Measurements from ENCODE around the gene COL3A1. TPM values are rescaled to one million over a fixed set of nuclear protein-coding genes. Genes with fewer than 3 reads are reported as not detected.

Gene COL3A1
- total RNA-seq, 2 donors from 2014 or later: 25.5 to 121 TPM

DNA sequence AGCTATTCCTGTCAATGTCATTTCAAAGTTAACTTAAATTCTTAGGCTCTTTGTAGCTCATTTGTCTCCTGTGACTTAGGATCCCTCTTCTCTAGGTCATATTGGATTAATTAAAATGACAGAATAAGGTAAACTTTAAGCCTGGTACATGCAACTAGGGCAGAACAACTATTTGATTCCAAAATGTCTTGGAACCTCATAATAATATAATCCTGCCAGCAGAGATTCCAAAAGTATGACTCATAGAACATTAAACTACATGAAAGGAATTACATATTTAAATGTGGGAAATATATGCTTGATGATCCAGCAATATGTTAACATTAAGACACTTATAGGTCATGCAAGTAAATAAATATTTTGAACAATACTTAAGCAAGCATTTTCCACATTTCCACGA lies 63.3 kb downstream of the COL3A1 start:
- H3K9me3 ChIP-seq: no peaks in the 10 kb centered on the region
- TF ChIP-seq POLR2AphosphoS5 (IDR thresholded peaks at IDR 0.05) (no peak), POLR2A (IDR thresholded peaks at IDR 0.05) (no peak)
- TF ChIP-seq, protein P1, sequence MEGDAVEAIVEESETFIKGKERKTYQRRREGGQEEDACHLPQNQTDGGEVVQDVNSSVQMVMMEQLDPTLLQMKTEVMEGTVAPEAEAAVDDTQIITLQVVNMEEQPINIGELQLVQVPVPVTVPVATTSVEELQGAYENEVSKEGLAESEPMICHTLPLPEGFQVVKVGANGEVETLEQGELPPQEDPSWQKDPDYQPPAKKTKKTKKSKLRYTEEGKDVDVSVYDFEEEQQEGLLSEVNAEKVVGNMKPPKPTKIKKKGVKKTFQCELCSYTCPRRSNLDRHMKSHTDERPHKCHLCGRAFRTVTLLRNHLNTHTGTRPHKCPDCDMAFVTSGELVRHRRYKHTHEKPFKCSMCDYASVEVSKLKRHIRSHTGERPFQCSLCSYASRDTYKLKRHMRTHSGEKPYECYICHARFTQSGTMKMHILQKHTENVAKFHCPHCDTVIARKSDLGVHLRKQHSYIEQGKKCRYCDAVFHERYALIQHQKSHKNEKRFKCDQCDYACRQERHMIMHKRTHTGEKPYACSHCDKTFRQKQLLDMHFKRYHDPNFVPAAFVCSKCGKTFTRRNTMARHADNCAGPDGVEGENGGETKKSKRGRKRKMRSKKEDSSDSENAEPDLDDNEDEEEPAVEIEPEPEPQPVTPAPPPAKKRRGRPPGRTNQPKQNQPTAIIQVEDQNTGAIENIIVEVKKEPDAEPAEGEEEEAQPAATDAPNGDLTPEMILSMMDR (IDR thresholded peaks at IDR 0.05): no peak
- H3K27me3 ChIP-seq (replicated peaks; ENCODE audit: insufficient read depth): no peaks in the 10 kb centered on the region
- H3K36me3 ChIP-seq: no peaks in the 10 kb centered on the region
- DNase-seq (ENCODE audit: low spot score): no peak
- no peak overlapping the region for H3K4me3 ChIP-seq
- intact Hi-C loops (cut with DNase I): no loop called here
- H3K4me1 ChIP-seq (replicated peaks): no peaks in the 10 kb centered on the region
- H3K27ac ChIP-seq: no peak overlapping the region
- WGBS: 95% methylated on average over 1 of the region's 1 CpG

DNA sequence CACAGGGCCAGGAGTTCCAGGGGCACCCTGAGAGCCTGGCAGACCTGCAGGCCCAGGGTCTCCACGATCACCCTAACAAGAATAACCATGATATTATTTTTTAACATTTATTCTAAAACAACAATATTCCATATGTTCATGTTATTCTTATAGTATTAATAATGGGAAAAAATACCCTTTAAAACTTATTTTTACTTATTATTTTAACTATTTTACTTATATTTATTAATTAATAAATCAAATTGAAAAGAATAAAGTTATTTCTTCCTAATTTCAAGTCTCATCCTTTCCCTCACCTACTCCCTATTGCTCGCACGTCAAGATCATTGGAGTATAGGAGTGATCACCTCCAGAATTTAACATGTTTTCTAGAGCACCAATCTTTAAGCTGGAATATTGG lies 71.7 kb downstream of the COL3A1 start:
- DNase-seq (ENCODE audit: low spot score): no peak
- WGBS: 94% methylated on average over 3 of the region's 3 CpGs
- H3K9me3 ChIP-seq: no peaks in the 10 kb centered on the region
- H3K27ac ChIP-seq: no peak overlapping the region
- H3K4me1 ChIP-seq (replicated peaks): no peaks in the 10 kb centered on the region
- no peak for TF ChIP-seq POLR2A (IDR thresholded peaks at IDR 0.05)
- intact Hi-C loops (cut with DNase I): no loop called here
- H3K4me3 ChIP-seq: no peak overlapping the region
- no peaks in the 10 kb centered on the region for H3K27me3 ChIP-seq (replicated peaks; ENCODE audit: insufficient read depth)
- H3K36me3 ChIP-seq: no peaks in the 10 kb centered on the region

DNA sequence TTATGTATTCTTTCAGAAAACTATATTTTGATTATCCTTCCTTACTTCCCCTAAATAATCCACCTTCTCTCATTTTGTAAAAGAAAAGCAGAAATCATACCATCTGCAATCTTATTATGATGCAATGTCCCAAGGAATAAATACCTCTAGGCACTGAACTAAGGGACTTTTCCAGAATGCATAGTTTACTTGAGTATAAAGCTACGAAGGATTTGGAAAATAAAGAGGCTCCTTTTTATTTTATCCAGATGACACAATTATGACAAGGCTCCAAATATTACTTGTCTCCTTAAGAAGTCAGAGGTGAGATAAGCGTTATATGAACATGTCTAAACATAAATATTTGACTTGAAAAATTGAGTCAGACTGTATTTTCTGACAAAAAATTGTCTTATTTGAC lies 72.1 kb downstream of the COL3A1 start:
- intact Hi-C loops (cut with DNase I): no loop called here
- Histone ChIP-seq H3K27ac (no peak overlapping the region), H3K4me1 (replicated peaks) (no peaks in the 10 kb centered on the region), H3K9me3 (no peaks in the 10 kb centered on the region), H3K4me3 (no peak overlapping the region), H3K36me3 (no peaks in the 10 kb centered on the region), H3K27me3 (replicated peaks; ENCODE audit: insufficient read depth) (no peaks in the 10 kb centered on the region)
- no peak for DNase-seq (ENCODE audit: low spot score)
- WGBS: 86% methylated on average over 2 of the region's 2 CpGs
- TF ChIP-seq, protein P1 (IDR thresholded peaks at IDR 0.05): no peak
- TF ChIP-seq POLR2A (IDR thresholded peaks at IDR 0.05) (no peak), POLR2AphosphoS5 (IDR thresholded peaks at IDR 0.05) (no peak)

DNA sequence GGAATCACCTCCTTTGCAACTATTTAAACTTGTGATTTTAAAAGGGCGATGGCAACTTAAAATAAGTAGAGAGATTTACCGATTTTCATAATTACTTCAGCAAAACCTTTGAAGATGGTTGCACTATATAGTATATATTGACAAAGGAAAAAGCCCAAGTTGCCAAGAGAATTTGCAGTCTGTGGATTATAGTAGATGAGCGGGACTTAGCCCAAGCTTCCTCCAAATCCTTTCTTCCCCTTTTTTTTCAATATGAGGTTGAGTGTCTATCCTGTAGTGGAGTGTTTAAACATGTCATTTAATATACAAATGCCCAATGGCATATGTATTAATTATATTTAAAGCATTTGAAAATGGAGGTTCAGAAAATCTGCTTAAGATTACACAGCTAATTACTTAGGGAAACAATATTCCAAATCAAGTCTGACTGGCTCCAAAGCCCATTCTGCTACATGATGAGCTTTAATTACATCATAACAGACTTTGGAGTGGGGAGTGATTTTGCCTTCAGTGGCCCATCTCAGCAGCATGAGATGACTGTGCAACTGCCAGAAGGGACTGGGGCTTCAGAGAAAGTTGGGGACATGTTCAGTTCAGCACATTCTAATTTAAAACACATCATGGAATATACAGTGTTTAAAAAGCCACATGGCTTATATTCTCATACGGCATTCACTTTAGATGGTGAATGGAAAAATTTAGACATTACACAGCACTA lies 73.2 kb downstream of the COL3A1 start:
- intact Hi-C loops (cut with DNase I): no loop called here
- Histone ChIP-seq H3K4me1 (replicated peaks) (no peaks in the 10 kb centered on the region), H3K36me3 (no peaks in the 10 kb centered on the region), H3K4me3 (no peak overlapping the region), H3K9me3 (no peaks in the 10 kb centered on the region), H3K27me3 (replicated peaks; ENCODE audit: insufficient read depth) (no peaks in the 10 kb centered on the region), H3K27ac (no peak overlapping the region)
- 97% methylated on average over 4 of the region's 4 CpGs for WGBS
- TF ChIP-seq POLR2AphosphoS5 (IDR thresholded peaks at IDR 0.05): no peak
- TF ChIP-seq, protein P1 (IDR thresholded peaks at IDR 0.05): no peak
- no peak for TF ChIP-seq POLR2A (IDR thresholded peaks at IDR 0.05)
- DNase-seq (ENCODE audit: low spot score): no peak

DNA sequence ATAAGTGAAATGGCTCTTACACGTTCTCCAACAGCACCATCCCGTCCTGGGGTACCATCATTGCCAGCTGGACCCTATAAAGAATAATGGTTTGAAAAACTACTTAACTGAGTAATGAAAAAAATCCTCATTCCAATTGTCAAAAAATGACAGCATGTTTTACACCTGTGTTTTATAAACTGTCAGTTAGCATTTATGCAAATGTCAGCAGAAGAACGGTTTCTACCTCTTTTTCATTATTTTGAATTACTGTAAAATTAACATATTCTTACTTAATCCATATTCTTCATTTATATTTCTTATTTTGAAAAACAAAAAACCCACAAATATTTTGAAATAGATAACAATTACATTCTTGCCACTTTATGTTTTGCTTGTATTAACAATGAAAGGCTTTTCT lies 74.0 kb downstream of the COL3A1 start:
- TF ChIP-seq POLR2AphosphoS5 (IDR thresholded peaks at IDR 0.05) (no peak), POLR2A (IDR thresholded peaks at IDR 0.05) (no peak)
- TF ChIP-seq, protein P1 (IDR thresholded peaks at IDR 0.05): no peak
- Histone ChIP-seq H3K27me3 (replicated peaks; ENCODE audit: insufficient read depth) (no peaks in the 10 kb centered on the region), H3K4me3 (no peak overlapping the region), H3K27ac (no peak overlapping the region), H3K36me3 (no peaks in the 10 kb centered on the region), H3K9me3 (no peaks in the 10 kb centered on the region), H3K4me1 (replicated peaks) (no peaks in the 10 kb centered on the region)
- 94% methylated on average over 3 of the region's 3 CpGs for WGBS
- intact Hi-C loops (cut with DNase I): no loop called here
- no peak for DNase-seq (ENCODE audit: low spot score)
